Chondrocyte (in vitro differentiated cells): ENCODE measurements around the gene TMPRSS6. TPM values are rescaled to one million over a fixed set of nuclear protein-coding genes. Genes with fewer than 3 reads are reported as not detected.

Source experiments
- DNase-seq: peaks from one replicate; pipeline ENCODE4 v3.0.0; 2021; ENCODE audit warnings: mixed read lengths, low spot score
- H3K27ac Mint-ChIP-seq: one replicate; pipeline ENCODE4 v1.8.0; 2021; ENCODE audit warnings: mild to moderate bottlenecking, moderate library complexity, mixed read lengths; ENCODE audit not compliant: unreplicated experiment
- H3K27me3 Mint-ChIP-seq: 2 replicates; pipeline ENCODE4 v1.8.0; 2021; ENCODE audit warnings: low read depth, mixed read lengths
- H3K36me3 Mint-ChIP-seq: 2 replicates; pipeline ENCODE4 v1.8.0; 2021; ENCODE audit warnings: low read depth, mixed read lengths
- H3K4me1 Mint-ChIP-seq: 2 replicates; pipeline ENCODE4 v1.8.0; 2021; ENCODE audit warnings: low read depth, mild to moderate bottlenecking, mixed read lengths
- H3K4me3 Mint-ChIP-seq: one replicate; pipeline ENCODE4 v1.8.0; 2021; ENCODE audit warnings: mild to moderate bottlenecking, moderate library complexity, mixed read lengths; ENCODE audit not compliant: unreplicated experiment
- H3K9me3 Mint-ChIP-seq: 2 replicates; pipeline ENCODE4 v1.8.0; 2021; ENCODE audit warnings: low read depth, mixed read lengths
- CTCF ChIP-seq: fragments of 200-600 bp; sonication (generic); IDR thresholded peaks from 2 replicates; pipeline ENCODE4 v1.5.0; 2021; ENCODE audit warnings: antibody characterized with exemption, mild to moderate bottlenecking, moderate library complexity
- total RNA-seq: library from RNA; stranded (reverse); gene quantifications from 3 replicates; pipeline ENCODE4 v1.2.1, GENCODE V29; 2021

TMPRSS6 gene
- total RNA-seq, 1 donor from 2014 or later, result not detected

- H3K4me3 Mint-ChIP-seq, result no peak overlapping the region
- no peak for TF ChIP-seq CTCF
- H3K27me3 Mint-ChIP-seq, result no peaks in the 10 kb centered on the region
- peaks cover 8% of the 10 kb centered on the region for H3K36me3 Mint-ChIP-seq
- H3K4me1 Mint-ChIP-seq, result peaks cover 24% of the 10 kb centered on the region
- no peaks in the 10 kb centered on the region for H3K9me3 Mint-ChIP-seq
- no peak overlapping the region for H3K27ac Mint-ChIP-seq
- no peak for DNase-seq
These were observed 88.5 kb downstream of the TMPRSS6 start for GRCh38 chr22:37021041-37021440.

- Mint-ChIP-seq H3K27me3 (no peaks in the 10 kb centered on the region), H3K36me3 (peaks cover 6% of the 10 kb centered on the region), H3K4me1 (peaks cover 24% of the 10 kb centered on the region), H3K27ac (peak overlapping the region; percentile 89), H3K9me3 (no peaks in the 10 kb centered on the region), H3K4me3 (peak overlapping the region; percentile 94)
- DNase-seq, result no peak
- no peak for TF ChIP-seq CTCF
These were observed 89.4 kb downstream of the TMPRSS6 start for GRCh38 chr22:37020192-37020479.

DNA sequence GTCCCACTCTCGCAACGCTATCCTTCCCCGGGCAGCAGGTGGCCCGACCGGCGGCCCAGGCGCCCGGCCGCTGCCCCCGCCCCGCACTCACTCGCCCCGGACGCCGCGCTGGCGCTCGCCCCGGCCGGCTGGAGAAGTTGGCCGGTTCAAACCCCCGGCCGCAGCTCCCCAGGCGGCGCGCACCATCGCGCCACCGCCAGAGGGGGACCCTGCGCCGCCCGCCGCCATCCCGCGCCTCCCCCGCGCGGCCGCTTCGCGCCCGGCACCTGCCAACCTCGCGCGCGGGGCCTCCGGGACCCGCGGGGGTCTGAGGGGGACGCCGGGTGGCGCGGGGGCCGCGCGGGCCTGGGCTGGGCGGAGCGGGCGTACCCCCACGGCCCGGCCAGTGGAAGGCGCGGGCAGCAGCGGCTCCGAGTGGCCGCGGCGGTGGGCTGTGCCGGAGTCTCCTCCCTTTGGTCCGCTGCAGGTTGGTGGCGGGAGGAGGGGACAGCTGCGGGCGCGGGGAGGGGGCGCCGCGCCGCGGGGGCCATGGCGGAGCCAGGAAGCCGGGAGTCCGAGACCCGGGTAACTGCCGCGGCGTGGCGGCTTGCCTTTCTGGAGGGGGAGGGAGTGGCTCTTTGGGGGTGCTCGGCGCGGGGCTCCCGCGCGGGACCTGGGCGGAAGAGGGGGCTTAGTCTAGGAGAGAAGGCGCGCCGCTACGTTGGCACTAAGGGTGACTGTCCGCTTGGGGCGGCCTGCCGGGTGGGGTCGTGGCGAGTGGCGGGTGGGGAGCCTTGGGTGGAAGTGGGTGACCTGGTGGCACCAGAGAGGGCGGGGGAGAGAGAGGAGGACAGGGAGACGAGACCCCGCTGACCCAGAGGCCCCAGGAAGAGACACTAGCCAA lies 90.0 kb downstream of the TMPRSS6 start, which contains the start of the genes MPST and TST:
TSS of gene MPST (plus strand) at position 434 of the 883 bp plus-strand sequence. CDS start at position 529, 95 bp downstream.
TSS of gene TST (minus strand) at position 139 of the 883 bp plus-strand sequence. CDS start 715 bp downstream, outside the sequence.
- TF ChIP-seq CTCF, result peak; percentile 26
- H3K27me3 Mint-ChIP-seq, result no peaks in the 10 kb centered on the region
- no peaks in the 10 kb centered on the region for H3K9me3 Mint-ChIP-seq
- H3K4me3 Mint-ChIP-seq, result peak within 1 kb of the TSS; percentile 94
- no peak for DNase-seq
- H3K36me3 Mint-ChIP-seq, result peaks cover 2% of the 10 kb centered on the region
- peak within 1 kb of the TSS; percentile 89 for H3K27ac Mint-ChIP-seq
- peaks cover 24% of the 10 kb centered on the region for H3K4me1 Mint-ChIP-seq

DNA sequence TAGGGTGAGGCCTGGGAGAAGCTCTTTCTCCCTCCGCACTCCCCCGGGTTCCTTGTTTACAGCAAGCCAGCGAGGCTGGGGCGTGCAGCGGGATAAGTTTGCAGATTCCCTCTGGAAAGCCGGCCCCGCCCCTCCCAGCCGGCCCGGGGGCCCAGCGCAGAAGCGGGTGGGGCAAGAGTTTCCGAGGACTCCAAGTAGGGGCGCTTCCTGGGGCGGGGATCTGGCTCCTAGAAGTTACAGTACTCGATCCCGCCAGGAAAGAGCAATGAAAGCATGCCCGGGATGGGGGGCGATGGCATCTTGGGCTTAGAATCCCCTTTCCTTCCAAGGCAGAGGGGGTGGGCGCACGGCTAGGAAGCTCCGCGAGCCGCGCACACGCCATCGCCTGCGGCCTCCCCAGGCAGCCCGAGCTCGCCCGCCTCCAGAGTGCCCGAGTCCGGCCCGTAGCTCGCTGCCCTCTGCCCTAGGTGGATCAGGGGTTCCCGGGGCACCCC lies 90.7 kb downstream of the TMPRSS6 start:
- Mint-ChIP-seq H3K27ac (peak overlapping the region; percentile 83), H3K4me3 (peak overlapping the region; percentile 82)

More for the DNA sequence above, 90.7 kb downstream of the TMPRSS6 start:
- H3K9me3 Mint-ChIP-seq, result no peaks in the 10 kb centered on the region
- peaks cover 24% of the 10 kb centered on the region for H3K4me1 Mint-ChIP-seq
- peaks cover 2% of the 10 kb centered on the region for H3K36me3 Mint-ChIP-seq
- peak; percentile 7 for TF ChIP-seq CTCF
- H3K27me3 Mint-ChIP-seq, result no peaks in the 10 kb centered on the region
- DNase-seq, result no peak
